GM18951 (cell line): ENCODE data around the gene ATP5PO.
"Not testable (repeated sequence)": the region's sequence is repeated elsewhere in the genome, so short reads cannot be mapped to it uniquely, and the experiment has no call there.

Source experiments
- POLR2A ChIP-seq: IDR thresholded peaks from 4 replicates; pipeline ENCODE4 v1.6.1; 2011; ENCODE audit warnings: mild to moderate bottlenecking; ENCODE audit not compliant: insufficient read length, insufficient read depth; ENCODE audit errors: extremely low read depth
- in situ Hi-C: fragments of 300-500 bp; cut with MboI; formaldehyde crosslinking; loops from one replicate; pipeline ENCODE4 v1.12.0; 2022; ENCODE audit warnings: low sequenced_read_pairs, mixed read lengths, inconsistent platforms; ENCODE audit not compliant: unreplicated experiment

Gene ATP5PO

GRCh38 chr21:33884376-33885171, 31.0 kb downstream of the ATP5PO start:
- TF ChIP-seq POLR2A, result no peak
- in situ Hi-C loops, result no loop called here

- in situ Hi-C loops, result no loop called here
- no peak for TF ChIP-seq POLR2A
These were observed 32.5 kb downstream of the ATP5PO start for GRCh38 chr21:33883118-33883517.

GRCh38 chr21:33881689-33882440, 33.7 kb downstream of the ATP5PO start:
- no peak for TF ChIP-seq POLR2A
- in situ Hi-C loops, result no loop called here

GRCh38 chr21:33880626-33881025, 35.0 kb downstream of the ATP5PO start:
- in situ Hi-C loops, result no loop called here

GRCh38 chr21:33878824-33879223, 36.8 kb downstream of the ATP5PO start:
- no peak for TF ChIP-seq POLR2A
- in situ Hi-C loops, result no loop called here

More at GRCh38 chr21:33880626-33881025, 35.0 kb downstream of the ATP5PO start:
- TF ChIP-seq POLR2A, result no peak

- in situ Hi-C loops, result no loop called here
- TF ChIP-seq POLR2A, result no peak
These were observed 40.4 kb downstream of the ATP5PO start for GRCh38 chr21:33875026-33875695.

GRCh38 chr21:33874161-33874560, 41.4 kb downstream of the ATP5PO start:
- no peak for TF ChIP-seq POLR2A
- in situ Hi-C loops, result no loop called here

- no peak for TF ChIP-seq POLR2A
- in situ Hi-C loops, result no loop called here
These were observed 42.6 kb downstream of the ATP5PO start for GRCh38 chr21:33872881-33873515.

GRCh38 chr21:33871171-33871570, 44.4 kb downstream of the ATP5PO start:
- TF ChIP-seq POLR2A, result no peak
- in situ Hi-C loops, result no loop called here

GRCh38 chr21:33870768-33871167, 44.8 kb downstream of the ATP5PO start:
- in situ Hi-C loops, result no loop called here
- TF ChIP-seq POLR2A, result no peak

- TF ChIP-seq POLR2A, result no peak
- in situ Hi-C loops, result no loop called here
These were observed 45.7 kb downstream of the ATP5PO start for GRCh38 chr21:33869873-33870272.

- in situ Hi-C loops, result not testable (repeated sequence)
These were observed 47.7 kb downstream of the ATP5PO start for GRCh38 chr21:33867868-33868267.

- in situ Hi-C loops, result no loop called here
- TF ChIP-seq POLR2A, result no peak
These were observed 48.8 kb downstream of the ATP5PO start for GRCh38 chr21:33866826-33867225.
